ENCODE data around the gene COL23A1.

The COL23A1 gene

DNA sequence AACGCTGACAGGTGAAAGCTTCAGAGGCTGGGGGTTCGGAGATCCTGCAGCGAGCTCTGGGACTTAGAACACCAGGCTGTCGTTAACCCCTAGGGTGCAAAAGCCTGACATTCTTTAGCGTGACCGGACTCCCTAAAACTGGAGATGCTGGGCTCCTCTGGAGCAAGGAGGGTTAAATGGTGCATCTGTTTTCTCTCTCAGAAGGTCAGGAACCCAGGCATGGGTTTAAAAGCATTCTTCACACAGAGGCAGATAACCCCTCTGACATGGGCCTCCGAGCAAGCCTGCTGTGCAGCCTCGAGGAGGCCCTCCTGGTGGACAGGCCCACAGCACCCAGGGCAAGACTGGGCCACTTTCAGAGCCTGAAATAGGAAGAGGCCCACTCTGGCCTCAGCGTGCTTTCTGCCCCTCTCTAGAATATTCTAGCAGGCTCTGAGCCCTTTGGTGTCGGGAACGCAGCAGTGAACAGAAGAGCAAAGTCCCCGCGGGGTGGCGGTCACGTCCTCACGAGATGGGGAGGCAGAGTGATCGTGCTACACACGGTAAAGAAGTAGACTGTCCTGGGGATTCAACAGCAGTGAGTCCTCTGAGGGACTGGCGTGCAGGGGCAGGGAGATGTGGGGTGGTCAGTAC lies 124.8 kb downstream of the COL23A1 start:
- TF ChIP-seq, protein P1, sequence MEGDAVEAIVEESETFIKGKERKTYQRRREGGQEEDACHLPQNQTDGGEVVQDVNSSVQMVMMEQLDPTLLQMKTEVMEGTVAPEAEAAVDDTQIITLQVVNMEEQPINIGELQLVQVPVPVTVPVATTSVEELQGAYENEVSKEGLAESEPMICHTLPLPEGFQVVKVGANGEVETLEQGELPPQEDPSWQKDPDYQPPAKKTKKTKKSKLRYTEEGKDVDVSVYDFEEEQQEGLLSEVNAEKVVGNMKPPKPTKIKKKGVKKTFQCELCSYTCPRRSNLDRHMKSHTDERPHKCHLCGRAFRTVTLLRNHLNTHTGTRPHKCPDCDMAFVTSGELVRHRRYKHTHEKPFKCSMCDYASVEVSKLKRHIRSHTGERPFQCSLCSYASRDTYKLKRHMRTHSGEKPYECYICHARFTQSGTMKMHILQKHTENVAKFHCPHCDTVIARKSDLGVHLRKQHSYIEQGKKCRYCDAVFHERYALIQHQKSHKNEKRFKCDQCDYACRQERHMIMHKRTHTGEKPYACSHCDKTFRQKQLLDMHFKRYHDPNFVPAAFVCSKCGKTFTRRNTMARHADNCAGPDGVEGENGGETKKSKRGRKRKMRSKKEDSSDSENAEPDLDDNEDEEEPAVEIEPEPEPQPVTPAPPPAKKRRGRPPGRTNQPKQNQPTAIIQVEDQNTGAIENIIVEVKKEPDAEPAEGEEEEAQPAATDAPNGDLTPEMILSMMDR (IDR thresholded peaks at IDR 0.05; ENCODE audit: low read depth, low read length, missing control alignments), result no peak
- no peak overlapping the region for H3K4me3 ChIP-seq (replicated peaks; ENCODE audit: low read depth, low read length)
- no peak for DNase-seq (ENCODE audit: extremely low read depth, low read depth)

DNA sequence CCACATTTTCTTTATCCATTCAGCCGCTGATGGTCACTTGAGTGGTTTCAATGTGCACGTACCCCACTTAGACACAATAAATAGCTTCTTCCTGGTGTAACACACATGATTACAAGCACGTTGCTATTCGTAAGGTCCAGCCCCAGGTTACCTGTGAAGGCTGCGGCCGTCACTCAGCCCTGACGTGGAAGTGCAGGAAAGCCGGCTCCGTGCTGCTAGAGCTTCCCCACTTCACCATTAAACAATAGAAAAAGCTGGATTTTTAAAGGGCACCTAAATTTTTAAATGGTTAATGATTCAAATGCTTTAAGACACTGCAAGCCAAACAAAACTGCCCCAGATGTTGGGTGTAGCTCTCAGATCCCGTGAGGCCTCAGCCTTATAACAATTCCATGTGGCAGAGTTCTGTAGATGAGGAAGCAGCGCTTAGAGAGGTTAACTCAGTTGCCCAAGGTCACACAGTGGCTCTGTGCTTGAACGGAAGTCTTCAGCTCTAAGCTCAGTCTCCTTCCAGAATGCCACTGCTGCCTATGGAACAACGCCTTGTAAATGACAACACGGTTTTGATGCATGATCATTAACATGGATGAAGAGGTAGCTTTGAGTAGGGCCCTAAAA lies 125.7 kb downstream of the COL23A1 start:
- TF ChIP-seq, protein P1 (IDR thresholded peaks at IDR 0.05; ENCODE audit: low read depth, low read length, missing control alignments), result no peak
- DNase-seq (ENCODE audit: extremely low read depth, low read depth), result no peak
- no peak overlapping the region for H3K4me3 ChIP-seq (replicated peaks; ENCODE audit: low read depth, low read length)

DNA sequence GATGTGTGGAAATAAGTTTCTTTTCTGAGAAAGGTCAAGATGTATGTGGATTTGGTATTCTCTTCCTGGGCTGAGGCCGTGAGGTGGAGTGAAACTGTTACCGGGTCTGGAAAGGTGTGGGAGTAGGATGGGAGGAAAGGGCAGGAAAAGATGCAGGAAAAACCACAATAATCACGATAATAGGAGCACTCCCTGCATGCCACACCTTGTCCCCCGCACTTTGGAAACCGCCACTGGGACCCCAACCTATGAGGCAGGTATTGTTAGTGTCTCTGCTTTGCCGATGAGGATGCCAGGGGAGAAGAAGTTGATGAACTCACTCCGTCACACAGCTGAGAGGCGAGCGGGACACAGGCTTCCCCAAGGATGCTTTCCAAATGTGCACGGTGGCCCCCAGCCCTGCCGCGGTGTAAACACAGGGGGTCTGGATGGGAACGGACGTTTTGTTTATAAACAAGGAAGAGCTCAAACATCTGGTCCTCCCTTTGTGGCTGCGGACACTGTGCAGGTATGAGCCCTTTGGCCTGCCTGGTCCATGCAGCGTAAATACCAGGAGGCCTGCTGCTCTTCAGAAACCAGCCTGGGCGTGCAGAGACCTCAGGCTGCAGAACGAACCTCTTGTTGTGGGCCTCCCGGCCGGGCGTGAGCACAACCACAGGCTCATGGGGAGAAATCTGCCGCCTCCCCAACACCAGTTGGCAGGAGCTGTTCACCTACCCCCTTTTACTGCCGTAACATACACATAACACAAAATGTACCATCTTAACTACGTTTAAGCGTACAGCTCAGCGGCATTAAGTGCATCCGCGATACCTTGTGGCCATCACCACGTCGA lies 126.7 kb downstream of the COL23A1 start:
- no peak overlapping the region for H3K4me3 ChIP-seq (replicated peaks; ENCODE audit: low read depth, low read length)
- TF ChIP-seq, protein P1 (IDR thresholded peaks at IDR 0.05; ENCODE audit: low read depth, low read length, missing control alignments), result no peak
- DNase-seq (ENCODE audit: extremely low read depth, low read depth), result no peak

DNA sequence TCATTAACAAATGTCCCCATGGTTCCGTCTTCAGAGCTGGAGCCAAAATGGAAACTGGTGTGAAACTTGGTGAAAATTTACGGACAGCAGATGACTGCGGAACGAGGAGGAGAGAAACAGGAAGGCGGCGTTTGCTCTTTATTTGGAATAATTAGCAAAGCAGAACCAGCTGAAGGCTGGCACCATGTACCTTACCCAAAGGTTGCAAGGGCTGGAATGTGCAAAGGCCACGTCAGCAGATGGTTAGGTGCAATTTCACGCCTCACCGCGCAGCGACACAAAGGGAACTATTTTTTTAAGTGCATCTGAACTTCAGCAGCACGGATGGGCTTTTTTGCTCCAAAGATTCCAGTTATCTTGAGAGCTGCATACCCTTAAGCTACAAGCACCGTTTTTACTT lies 127.4 kb downstream of the COL23A1 start:
- no peak for DNase-seq (ENCODE audit: extremely low read depth, low read depth)
- H3K4me3 ChIP-seq (replicated peaks; ENCODE audit: low read depth, low read length), result no peak overlapping the region
- TF ChIP-seq, protein P1 (IDR thresholded peaks at IDR 0.05; ENCODE audit: low read depth, low read length, missing control alignments), result no peak

DNA sequence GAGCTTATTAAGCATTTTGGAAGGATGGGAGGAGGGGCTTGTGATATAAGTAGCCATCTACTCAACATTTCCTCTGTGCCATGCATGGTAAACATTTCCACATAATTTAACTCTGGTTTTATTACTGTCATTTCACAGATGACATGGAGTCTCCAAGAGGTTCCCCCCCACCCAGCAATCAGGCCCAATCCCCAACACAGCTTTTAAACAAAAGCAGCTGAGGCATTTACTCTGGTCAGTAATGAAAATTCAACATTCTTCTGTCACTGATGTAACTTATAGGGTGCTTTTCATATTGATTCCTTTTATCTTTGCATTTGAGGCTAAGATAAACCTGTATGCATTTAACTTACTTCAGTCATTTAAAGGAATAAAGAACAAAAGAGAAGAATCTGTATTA lies 128.1 kb downstream of the COL23A1 start:
- DNase-seq (ENCODE audit: extremely low read depth, low read depth), result no peak
- no peak overlapping the region for H3K4me3 ChIP-seq (replicated peaks; ENCODE audit: low read depth, low read length)
- TF ChIP-seq, protein P1 (IDR thresholded peaks at IDR 0.05; ENCODE audit: low read depth, low read length, missing control alignments), result no peak

DNA sequence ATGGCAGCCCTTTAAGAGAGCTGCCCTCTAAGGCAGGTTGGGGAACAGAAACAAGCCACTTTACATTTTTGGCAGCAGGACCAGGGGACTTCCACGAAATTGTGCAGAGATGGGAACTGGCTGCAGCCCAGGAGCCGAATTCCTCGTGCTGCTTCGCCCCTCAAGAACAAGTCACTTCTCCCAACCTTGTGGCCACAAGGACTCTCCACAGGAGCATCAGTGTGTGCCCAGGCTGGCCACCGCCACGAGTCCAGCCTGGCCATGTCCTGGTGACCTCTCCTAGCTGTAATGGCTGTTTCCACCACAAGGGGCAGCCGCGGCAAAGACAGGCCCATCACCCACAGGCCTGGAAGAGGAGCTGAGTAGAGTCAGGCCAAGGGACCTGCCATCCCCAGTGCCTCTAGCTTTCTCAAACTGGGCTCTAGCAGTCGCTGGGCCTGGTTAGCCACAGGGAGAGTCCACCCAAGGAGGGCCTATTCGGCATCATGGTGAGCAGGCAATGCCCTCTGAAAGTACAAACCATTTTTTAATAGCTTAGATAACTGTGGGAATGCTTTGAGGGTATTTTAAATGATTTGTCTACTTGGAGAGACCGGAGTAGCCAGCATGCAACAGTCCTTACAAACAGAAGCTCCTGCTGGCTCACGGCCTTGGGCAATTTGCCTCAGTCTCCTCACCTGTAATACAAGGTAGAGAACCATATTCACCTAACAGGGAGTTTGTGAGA lies 129.0 kb downstream of the COL23A1 start:
- TF ChIP-seq, protein P1 (IDR thresholded peaks at IDR 0.05; ENCODE audit: low read depth, low read length, missing control alignments), result peak; percentile 70
- DNase-seq (ENCODE audit: extremely low read depth, low read depth), result no peak
- no peak overlapping the region for H3K4me3 ChIP-seq (replicated peaks; ENCODE audit: low read depth, low read length)
